Loucy (cell line): Measurements from ENCODE around the gene SMAD7.

Source experiments
- H2AFZ ChIP-seq: fragments of 200-600 bp; sonication (generic); 2 replicates; pipeline ENCODE4 v1.6.0; 2016; ENCODE audit warnings: antibody characterized with exemption, mild to moderate bottlenecking, low read length, moderate library complexity
- H3F3A ChIP-seq: fragments of 200-600 bp; 2 replicates; pipeline ENCODE4 v1.6.0; 2016; ENCODE audit warnings: antibody characterized with exemption, low read depth, mild to moderate bottlenecking
- H3K27me3 ChIP-seq: fragments of 200-600 bp; sonication (generic); 2 replicates; pipeline ENCODE4 v1.6.1; 2014; ENCODE audit warnings: low read length, mild to moderate bottlenecking; ENCODE audit not compliant: insufficient read depth, poor library complexity, severe bottlenecking
- H3K36me3 ChIP-seq: fragments of 200-600 bp; sonication (generic); 2 replicates; pipeline ENCODE4 v1.6.1; 2016; ENCODE audit warnings: low read length; ENCODE audit not compliant: insufficient read depth
- H3K4me1 ChIP-seq: fragments of 200-600 bp; sonication (generic); 2 replicates; pipeline ENCODE4 v1.5.1; 2014; ENCODE audit warnings: low read length, mild to moderate bottlenecking; ENCODE audit not compliant: insufficient read depth, poor library complexity, severe bottlenecking
- H3K4me2 ChIP-seq: fragments of 200-600 bp; sonication (generic); 2 replicates; pipeline ENCODE4 v1.6.0; 2014; ENCODE audit warnings: antibody characterized with exemption, low read length, low read depth, mild to moderate bottlenecking; ENCODE audit not compliant: poor library complexity, severe bottlenecking
- H3K4me3 ChIP-seq: fragments of 200-600 bp; sonication (generic); 2 replicates; pipeline ENCODE4 v1.5.1; 2014; ENCODE audit warnings: low read length, mild to moderate bottlenecking, mixed read lengths; ENCODE audit not compliant: poor library complexity, severe bottlenecking
- H3K79me2 ChIP-seq: fragments of 200-600 bp; sonication (generic); 2 replicates; pipeline ENCODE4 v1.6.1; 2014; ENCODE audit warnings: low read length; ENCODE audit not compliant: insufficient read depth
- H3K9ac ChIP-seq: fragments of 200-600 bp; sonication (generic); 2 replicates; pipeline ENCODE4 v1.6.0; 2014; ENCODE audit warnings: mild to moderate bottlenecking, low read depth, low read length, moderate library complexity; ENCODE audit not compliant: poor library complexity, severe bottlenecking
- H3K9me2 ChIP-seq: fragments of 200-600 bp; sonication (generic); replicated peaks from 2 replicates; pipeline ENCODE4 v1.6.1; 2016; ENCODE audit warnings: low read depth, low read length, mixed read lengths
- H3K9me3 ChIP-seq: fragments of 200-600 bp; sonication (generic); 2 replicates; pipeline ENCODE4 v1.6.1; 2014; ENCODE audit warnings: mild to moderate bottlenecking, antibody characterized with exemption, low read length, low read depth; ENCODE audit not compliant: insufficient read depth
- H4K20me1 ChIP-seq: fragments of 200-600 bp; sonication (generic); 2 replicates; pipeline ENCODE4 v1.6.0; 2014; ENCODE audit warnings: antibody characterized with exemption, low read length, mild to moderate bottlenecking; ENCODE audit not compliant: insufficient read depth, poor library complexity, severe bottlenecking
- EZH2phosphoT487 ChIP-seq: fragments of 200-600 bp; IDR thresholded peaks from 2 replicates; pipeline ENCODE4 v1.6.1; 2018; ENCODE audit warnings: antibody characterized with exemption, mild to moderate bottlenecking, moderate library complexity, borderline replicate concordance
- TF ChIP-seq, protein P1 (sequence below): fragments of 200-600 bp; sonication (generic); conservative IDR thresholded peaks from 2 replicates; pipeline ENCODE4 v1.5.1; 2014; ENCODE audit warnings: mild to moderate bottlenecking, antibody characterized with exemption, low read length

Gene SMAD7

DNA sequence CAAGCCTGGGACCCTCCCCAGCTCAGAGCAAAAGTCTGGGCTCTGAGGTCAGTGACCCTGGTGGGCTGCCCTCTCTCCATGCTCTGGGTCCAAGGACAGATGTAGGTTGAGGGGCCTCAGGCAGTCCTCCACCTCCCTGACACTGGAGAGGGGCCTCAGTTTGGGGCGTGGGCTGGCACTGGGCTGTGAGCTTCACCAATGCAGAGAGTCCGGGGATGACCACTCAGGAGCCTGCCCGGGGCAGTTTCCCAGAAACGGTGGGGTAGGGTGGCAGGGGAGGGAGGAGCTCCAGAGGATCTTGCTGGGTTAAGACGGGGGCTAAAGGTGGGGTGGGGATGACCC, 40.5 kb upstream of the SMAD7 start:
- no peaks in the 10 kb centered on the region for H3F3A ChIP-seq
- no peak overlapping the region for H3K9ac ChIP-seq
- TF ChIP-seq, protein P1, sequence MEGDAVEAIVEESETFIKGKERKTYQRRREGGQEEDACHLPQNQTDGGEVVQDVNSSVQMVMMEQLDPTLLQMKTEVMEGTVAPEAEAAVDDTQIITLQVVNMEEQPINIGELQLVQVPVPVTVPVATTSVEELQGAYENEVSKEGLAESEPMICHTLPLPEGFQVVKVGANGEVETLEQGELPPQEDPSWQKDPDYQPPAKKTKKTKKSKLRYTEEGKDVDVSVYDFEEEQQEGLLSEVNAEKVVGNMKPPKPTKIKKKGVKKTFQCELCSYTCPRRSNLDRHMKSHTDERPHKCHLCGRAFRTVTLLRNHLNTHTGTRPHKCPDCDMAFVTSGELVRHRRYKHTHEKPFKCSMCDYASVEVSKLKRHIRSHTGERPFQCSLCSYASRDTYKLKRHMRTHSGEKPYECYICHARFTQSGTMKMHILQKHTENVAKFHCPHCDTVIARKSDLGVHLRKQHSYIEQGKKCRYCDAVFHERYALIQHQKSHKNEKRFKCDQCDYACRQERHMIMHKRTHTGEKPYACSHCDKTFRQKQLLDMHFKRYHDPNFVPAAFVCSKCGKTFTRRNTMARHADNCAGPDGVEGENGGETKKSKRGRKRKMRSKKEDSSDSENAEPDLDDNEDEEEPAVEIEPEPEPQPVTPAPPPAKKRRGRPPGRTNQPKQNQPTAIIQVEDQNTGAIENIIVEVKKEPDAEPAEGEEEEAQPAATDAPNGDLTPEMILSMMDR, result no peak
- TF ChIP-seq EZH2phosphoT487, result no peak
- peaks cover 12% of the 10 kb centered on the region for H3K4me1 ChIP-seq
- no peak overlapping the region for H3K4me2 ChIP-seq
- no peaks in the 10 kb centered on the region for H3K9me3 ChIP-seq
- H3K36me3 ChIP-seq, result no peaks in the 10 kb centered on the region
- no peaks in the 10 kb centered on the region for H3K9me2 ChIP-seq
- H3K79me2 ChIP-seq, result no peaks in the 10 kb centered on the region
- no peak overlapping the region for H2AFZ ChIP-seq
- no peaks in the 10 kb centered on the region for H4K20me1 ChIP-seq
- no peaks in the 10 kb centered on the region for H3K27me3 ChIP-seq
- no peak overlapping the region for H3K4me3 ChIP-seq

DNA sequence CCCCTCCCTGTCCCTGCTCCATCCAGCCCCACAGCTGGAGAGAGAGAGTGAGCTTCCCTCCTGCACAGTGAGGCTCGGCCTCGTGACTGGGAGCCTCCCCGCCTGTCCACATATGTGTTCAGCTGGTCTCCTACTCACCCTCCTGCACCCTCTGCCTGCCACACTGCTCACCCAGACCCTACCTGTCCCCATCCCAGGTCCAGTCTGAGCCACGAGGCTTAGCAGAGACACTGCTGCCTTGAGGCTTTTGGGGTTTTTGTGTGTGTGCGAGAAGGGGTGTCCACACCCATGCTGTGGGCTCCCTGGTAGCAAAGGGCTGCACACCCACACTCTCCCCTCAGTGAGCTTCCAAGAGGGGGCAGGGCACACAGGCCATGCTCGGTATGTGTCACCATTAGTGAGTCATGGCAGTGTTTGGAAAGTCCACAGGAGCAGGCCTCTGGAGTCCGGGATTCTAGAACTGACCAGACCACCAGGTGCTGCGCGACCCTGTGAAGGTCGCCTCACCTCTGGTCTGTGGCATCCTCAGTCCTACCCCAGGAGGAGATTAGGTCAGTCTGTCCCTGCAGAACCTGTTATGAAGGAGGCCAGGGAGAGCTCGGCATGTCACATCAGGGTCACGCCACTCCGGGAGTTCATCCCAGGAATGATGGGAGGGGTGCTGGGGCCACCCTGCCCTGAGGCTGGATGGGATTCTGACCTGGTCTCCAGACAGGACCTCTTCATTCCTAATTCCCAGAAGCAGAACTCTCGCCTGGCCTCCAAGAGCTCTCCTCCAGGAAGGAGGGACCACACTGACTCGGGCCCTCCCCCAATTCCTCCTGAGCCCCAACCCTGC, 39.9 kb upstream of the SMAD7 start:
- Histone ChIP-seq H3K9ac (no peak overlapping the region), H3K9me3 (no peaks in the 10 kb centered on the region), H3K27me3 (no peaks in the 10 kb centered on the region), H2AFZ (no peak overlapping the region), H3K36me3 (no peaks in the 10 kb centered on the region), H3K9me2 (no peaks in the 10 kb centered on the region), H3K4me1 (peaks cover 7% of the 10 kb centered on the region), H3K4me2 (no peak overlapping the region), H3K4me3 (no peak overlapping the region), H3K79me2 (no peaks in the 10 kb centered on the region), H3F3A (no peaks in the 10 kb centered on the region), H4K20me1 (no peaks in the 10 kb centered on the region)
- TF ChIP-seq EZH2phosphoT487, result no peak
- TF ChIP-seq, protein P1, result no peak

DNA sequence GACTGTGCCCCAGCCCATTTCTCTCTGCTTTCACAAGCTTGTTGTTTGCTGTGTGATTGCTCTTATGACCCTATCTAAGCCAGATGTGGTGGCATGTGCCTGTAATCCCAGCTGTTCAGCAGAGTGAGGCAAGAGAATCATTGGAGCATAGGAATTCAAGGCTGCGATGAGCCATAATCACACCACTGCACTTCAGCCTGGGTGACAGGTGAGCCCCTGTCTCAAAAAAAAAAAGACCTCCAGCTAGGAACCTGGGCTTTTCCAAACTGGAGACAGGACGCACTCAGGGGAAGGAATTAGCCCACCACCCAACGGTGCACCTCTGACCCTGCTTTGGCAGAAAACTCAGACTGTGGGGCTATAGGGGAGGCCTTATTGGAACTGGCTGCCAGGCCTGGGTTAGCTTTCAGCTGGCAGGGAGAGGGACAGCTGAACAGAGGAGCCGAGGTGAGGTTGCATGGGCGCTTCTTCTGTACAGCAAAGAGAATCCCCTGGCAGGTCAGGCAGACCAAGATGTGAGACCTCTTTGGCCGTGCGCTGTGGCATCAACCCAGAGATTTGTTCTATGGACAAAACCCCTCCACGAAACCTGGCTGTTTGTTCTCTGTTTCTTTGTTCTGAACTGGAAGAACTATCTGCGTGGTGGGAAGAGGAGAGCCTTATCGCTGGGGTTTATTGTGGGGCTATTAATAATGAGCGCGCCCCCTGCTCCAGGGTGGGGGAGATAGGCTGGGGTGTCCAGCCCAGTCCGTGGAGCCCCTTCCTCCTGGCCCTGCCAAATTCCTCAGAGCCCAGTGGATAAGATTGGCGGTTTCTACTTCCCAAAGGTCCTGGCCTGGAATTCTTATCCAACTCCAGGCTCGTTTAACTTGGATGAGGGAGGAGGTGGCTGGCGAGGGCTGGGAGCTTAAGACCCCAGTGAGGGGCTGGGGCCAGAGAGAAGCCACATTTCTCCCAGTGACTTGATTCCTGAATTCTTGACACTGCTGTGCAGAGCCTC, 38.8 kb upstream of the SMAD7 start:
- H3K4me2 ChIP-seq, result no peak overlapping the region

More for the DNA sequence above, 38.8 kb upstream of the SMAD7 start:
- no peak for TF ChIP-seq EZH2phosphoT487
- TF ChIP-seq, protein P1, result no peak
- no peaks in the 10 kb centered on the region for H4K20me1 ChIP-seq
- no peaks in the 10 kb centered on the region for H3K36me3 ChIP-seq
- no peaks in the 10 kb centered on the region for H3F3A ChIP-seq
- H3K9me3 ChIP-seq, result no peaks in the 10 kb centered on the region
- no peak overlapping the region for H2AFZ ChIP-seq
- H3K9ac ChIP-seq, result no peak overlapping the region
- no peaks in the 10 kb centered on the region for H3K9me2 ChIP-seq
- no peaks in the 10 kb centered on the region for H3K79me2 ChIP-seq
- H3K4me1 ChIP-seq, result peaks cover 15% of the 10 kb centered on the region
- no peaks in the 10 kb centered on the region for H3K27me3 ChIP-seq
- no peak overlapping the region for H3K4me3 ChIP-seq
